Inferior parietal cortex (tissue), 1 donor: ENCODE data around the gene KCNMA1.
A peak's percentile ranks its signal among the peaks of the same experiment; 100 is the strongest.

Experiments used
- DNase-seq: peaks from one replicate; pipeline ENCODE4 v3.0.0-alpha.2; 2016; ENCODE audit errors: extremely low spot score

KCNMA1 gene

DNA sequence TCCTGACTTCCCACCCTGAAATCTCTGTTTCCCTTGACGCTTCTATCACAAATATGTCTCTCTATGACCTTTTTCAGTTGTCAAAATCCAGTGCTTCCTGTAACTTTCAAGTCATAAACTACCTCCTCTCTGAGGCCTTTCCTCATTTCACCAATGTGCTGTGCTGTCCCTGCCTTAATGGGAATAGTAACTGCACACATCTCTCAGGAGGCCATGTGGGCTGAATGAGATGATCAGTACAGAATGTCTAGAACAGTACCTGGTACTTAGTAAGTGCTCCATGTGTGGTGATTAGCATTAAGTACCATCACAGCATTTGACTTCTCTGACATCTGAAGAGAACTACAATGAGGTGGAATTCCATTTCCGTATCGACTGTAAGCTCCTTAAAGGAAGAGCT, 588.5 kb downstream of the KCNMA1 start:
- DNase-seq = no peak

DNA sequence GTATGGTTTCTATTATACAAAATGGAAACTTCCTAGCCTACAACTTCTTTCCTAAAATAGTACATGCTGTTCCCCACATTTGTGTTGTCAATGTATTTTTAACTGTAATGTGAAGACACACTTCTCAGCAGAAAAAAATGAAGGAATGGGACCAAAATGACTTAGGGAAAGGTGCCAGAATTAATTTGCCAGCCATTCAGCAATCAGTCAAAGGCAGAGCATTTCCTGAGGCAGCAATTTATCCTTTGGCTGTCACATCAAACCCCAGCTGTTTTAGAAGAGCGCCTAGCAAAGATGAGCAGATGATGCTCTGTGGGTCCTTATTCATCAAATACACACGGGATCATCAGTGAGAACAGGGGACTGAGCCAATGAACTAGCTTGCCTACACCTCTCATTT, 592.5 kb downstream of the KCNMA1 start:
- DNase-seq = peak; percentile 51

DNA sequence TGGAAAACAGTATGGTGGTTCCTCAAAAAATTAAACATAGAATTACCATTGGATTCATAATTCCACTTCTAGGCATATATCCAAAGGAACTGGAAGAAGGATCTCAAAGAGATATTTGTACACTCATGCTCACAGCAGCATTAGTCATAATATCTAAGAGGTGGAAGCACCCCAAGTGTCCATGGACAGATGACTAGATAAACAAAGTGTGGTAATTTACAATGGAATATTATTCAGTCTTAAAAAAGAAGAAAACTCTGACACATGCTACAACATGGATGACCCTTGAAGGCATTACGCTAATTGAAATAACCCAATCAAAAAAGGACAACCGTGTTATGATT, 594.2 kb downstream of the KCNMA1 start:
- DNase-seq = no peak

- no peak for DNase-seq
Measured at GRCh38 chr10:77042706-77043419, 594.7 kb downstream of the KCNMA1 start.

DNA sequence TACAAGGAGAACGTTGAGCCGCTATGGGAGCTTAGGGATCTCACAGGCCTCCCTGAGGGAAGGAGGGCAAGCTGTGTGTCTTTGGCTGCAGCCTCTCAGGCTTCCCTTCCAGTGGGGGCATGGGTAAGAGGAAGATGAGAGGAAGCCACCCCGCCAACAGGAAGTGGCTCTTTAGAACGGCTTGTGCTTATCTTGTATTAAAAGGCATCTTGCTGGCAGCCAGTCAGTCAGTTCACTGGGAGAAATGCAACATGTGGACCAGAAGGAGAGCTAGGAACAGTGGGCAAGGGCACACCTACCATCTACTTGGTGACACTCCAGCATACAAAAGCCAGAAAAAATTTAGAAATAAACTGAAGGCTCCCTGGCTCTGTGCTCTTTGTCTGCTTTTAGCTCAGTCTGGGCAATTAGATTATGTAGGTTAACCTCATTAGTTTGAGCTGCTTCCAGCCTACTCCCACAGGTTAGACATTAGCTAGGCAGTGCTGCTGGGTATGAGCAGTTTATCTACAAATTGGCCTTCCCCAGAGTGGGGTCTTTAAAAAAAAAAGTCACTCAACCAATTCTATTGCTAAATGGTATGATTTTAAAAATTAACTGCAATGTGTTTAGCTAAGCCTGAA, 595.9 kb downstream of the KCNMA1 start:
- DNase-seq = no peak

GRCh38 chr10:77038407-77038806, 599.2 kb downstream of the KCNMA1 start:
- DNase-seq = no peak

- DNase-seq = no peak
Measured at GRCh38 chr10:77037735-77038403, 599.7 kb downstream of the KCNMA1 start.

- no peak for DNase-seq
Measured at GRCh38 chr10:77036993-77037734, 600.4 kb downstream of the KCNMA1 start.

DNA sequence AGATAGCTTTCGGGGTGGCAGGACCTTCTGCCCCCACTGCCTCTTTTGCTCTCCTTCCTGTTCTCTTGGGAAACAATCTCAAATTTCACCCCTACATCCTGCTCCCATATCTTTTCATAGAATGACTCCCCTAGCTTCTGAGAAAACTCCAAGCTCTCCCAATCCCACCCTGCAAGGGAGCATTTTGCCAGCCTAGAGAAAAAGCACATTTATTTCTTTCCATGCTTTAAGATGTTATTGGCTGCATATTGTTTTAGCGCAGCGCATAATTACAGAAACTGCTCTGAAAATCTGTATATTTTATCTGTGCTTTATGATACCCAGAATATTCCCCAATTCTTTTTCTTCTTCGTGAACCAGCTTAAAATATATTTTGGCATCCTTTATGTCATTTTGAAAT, 601.3 kb downstream of the KCNMA1 start:
- no peak for DNase-seq

DNA sequence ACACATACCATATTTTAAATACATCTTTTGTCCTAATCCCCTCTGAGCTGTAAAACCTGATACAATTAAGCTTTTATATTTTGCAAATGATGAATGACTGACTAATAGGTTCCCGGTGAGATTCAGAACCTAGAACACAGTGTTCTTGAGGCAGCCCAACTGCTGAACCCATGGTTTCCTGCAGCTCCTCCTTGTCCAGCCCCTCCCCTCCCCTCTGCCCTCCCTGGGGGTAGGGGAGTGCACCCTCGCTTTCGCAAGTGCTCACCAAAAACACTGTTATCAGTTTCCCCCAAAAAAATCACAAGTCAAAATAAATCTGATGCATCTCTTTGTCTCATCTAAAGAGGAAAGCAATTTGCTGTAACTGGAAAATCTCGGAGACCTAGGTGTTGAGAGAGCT, 602.8 kb downstream of the KCNMA1 start:
- no peak for DNase-seq

- no peak for DNase-seq
Measured at GRCh38 chr10:77034240-77034639, 603.4 kb downstream of the KCNMA1 start.

DNA sequence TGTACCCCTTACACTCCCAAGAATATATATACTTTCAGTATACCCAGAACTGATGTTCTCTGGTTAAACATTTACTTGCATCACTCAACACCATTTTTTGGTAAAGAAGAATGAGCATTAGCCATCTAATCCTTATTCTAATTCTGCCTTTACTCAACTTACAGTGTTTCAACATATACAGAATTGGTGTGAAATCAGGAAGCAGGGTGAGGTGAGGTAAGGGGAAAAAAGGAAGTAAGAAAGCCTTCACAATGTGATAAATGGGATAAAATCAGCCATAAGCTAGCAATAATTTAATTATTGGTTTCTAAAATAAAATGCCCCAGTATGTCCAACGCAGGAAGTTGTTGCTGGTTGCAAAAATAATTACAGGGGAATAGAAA, 605.4 kb downstream of the KCNMA1 start:
- no peak for DNase-seq

DNA sequence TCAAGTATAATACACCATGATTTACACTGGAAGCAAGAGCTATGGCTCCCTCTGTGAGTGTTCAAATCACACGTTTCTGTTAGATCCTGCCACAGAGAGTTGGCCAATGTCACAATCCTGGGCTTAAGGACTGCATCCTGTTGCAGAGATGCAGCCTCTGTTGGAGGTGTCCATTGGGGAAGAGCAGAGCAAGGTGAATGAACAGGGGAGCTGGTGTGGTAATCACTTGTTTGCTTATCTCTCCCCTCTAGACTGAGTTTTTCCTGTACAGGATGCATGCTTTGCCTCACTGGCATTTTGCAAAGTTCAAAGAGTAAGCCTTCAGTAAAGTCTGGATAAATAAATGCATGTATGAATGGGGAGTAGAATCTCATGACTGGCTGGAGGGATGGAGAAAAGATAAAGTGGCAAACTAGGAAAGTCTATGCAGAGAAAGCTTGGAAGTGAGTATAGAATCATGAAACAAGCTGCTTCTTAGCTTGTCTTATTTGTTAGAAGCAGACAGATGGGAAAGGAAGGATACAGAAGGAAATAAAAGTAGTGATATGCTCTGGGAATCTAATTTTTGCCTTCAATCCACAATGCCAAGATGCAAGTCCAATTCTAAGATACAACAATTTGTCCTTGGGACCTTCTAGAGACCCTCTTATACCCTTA, 605.9 kb downstream of the KCNMA1 start:
- DNase-seq = no peak

GRCh38 chr10:77030974-77031373, 606.6 kb downstream of the KCNMA1 start:
- no peak for DNase-seq

DNA sequence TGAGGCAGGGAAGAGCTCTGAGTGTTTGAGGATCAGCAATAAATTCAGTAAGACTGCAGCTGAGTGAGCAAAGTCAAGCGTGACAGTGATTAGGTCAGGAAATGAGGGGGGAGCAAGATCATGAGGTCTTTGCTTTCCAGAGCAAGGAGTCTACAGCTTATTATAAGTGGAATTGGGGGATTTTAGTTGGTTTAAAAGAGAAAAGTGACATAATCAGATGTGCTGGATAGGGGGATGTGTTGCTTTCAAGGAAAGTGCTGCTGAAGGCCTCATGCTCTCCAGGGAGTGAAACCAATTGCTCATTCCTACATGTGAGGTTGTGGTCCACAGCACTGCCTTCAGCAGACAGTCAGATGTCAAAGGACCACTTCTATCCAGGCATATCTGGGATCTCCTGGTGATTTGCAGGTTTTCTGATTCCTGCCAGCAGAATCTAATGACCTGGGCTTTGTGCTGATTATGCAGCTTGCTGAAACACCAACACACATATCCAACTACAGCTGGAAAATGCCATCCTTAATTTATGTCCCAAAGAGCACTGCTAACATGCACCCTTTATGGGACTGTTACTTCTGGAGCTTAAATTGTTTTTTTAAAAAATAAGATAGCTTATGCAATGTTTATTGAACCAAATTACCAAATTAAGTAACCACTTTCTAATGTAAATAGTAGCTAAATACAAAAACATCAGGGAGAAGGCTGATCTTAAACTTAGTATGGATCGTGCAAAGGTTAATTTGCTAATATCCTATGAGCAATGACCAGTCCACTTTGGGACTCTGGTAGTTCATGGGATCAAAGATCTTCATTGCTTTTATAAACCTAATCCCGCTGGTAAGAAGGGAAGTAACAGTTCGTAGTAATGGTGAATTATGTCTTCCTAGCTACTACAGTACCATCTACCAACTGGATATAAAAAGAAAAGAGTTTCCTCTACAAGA, 607.6 kb downstream of the KCNMA1 start:
- no peak for DNase-seq

DNA sequence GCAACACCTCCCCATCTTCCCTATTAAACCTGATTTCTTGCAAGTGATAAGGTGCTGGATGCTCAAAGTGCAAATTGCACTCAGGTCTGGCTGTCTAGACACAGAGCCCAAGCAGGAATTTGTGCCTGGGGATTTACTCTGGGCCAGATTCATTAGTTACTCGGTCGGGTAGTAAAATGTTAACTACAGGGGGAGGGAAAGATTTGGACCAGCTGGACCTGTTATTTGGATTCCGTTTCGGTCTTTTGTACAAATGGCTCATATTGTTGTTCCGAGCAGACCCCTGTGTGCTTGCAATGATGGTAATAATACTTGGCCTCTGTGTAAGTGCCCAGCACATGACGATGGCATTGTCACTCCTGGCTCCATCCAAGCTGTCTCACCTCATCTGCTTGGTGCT, 609.6 kb downstream of the KCNMA1 start:
- DNase-seq = no peak

DNA sequence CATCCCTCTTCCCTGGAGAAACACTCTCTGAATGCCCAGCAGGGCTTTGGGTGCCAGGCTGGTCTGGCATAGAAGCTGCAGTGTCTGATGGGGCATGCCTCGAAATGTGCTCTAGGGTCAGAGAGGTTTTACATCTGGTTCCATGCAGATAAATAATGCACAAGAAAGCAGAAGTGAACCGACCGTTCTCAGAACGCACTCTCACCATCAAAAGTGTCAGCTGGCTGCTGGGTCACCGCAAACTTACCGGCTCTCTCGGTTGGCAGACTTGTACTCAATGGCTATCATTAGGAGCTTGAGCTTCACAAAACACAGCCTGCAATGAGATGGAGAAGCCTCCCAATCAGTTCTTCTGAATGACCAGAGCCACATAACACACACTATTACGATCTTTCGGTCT, 610.0 kb downstream of the KCNMA1 start:
- no peak for DNase-seq

- no peak for DNase-seq
Measured at GRCh38 chr10:77027141-77027540, 610.5 kb downstream of the KCNMA1 start.

DNA sequence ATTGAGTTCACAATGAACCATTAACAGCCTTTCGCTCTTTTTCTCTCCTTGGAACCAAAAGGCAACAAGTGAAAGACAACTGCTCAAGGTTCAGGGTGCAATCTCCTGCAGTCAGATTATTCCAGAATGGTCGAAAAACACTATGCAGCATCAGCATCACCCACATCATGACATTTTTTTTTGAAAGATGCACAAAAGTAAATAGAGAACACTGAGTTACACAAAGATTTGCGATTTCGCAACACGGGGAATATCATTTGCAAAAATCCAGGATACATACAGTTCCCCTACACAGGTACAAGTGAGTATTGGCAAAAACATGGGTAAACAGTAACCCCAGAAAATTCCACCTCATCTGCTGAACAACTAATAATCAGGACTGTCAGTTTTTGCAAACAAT, 611.5 kb downstream of the KCNMA1 start:
- no peak for DNase-seq

- DNase-seq = no peak
Measured at GRCh38 chr10:77024461-77024860, 613.1 kb downstream of the KCNMA1 start.

DNA sequence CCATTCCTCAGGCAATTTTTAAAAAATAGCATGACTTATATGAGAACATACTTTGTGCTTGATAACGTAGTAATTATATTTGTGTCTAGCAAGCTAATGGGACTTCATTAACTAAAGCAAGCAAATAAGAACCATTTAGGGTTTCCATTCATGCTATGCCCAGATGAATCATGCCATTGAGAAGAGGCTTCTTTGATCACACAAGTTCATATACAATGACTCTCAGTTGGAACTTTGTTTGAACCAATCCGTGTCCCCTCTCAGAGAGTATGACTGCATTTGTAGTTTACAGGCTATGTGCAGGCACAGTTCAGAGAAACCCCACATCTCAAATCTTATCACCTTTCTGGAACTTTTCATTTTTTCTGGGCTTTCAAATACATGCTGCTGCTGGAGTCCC, 614.2 kb downstream of the KCNMA1 start:
- no peak for DNase-seq
